HUES64 (cell line): ENCODE data around the gene TBC1D8.
"Not testable (repeated sequence)": the region's sequence is repeated elsewhere in the genome, so short reads cannot be mapped to it uniquely, and the experiment has no call there.

Experiments
- H3K27ac ChIP-seq: 2 replicates; pipeline ENCODE4 v1.7.0; 2013; ENCODE audit warnings: low read depth, low read length, inconsistent platforms
- H3K27me3 ChIP-seq: 2 replicates; pipeline ENCODE4 v1.6.1; 2013; ENCODE audit warnings: mild to moderate bottlenecking, low read length; ENCODE audit not compliant: insufficient read depth
- H3K36me3 ChIP-seq: 2 replicates; pipeline ENCODE4 v1.6.1; 2013; ENCODE audit warnings: mild to moderate bottlenecking, low read length; ENCODE audit not compliant: insufficient read depth
- H3K4me1 ChIP-seq: 2 replicates; pipeline ENCODE4 v1.6.1; 2013; ENCODE audit warnings: mild to moderate bottlenecking, low read length, moderate library complexity; ENCODE audit not compliant: insufficient read depth
- H3K4me3 ChIP-seq: 2 replicates; pipeline ENCODE4 v1.5.1; 2013; ENCODE audit warnings: mild to moderate bottlenecking, low read length, moderate library complexity
- H3K9ac ChIP-seq: 2 replicates; pipeline ENCODE4 v1.6.1; 2013; ENCODE audit warnings: mild to moderate bottlenecking, low read depth, low read length
- H3K9me3 ChIP-seq: 2 replicates; pipeline ENCODE4 v1.6.1; 2013; ENCODE audit warnings: low read depth, low read length; ENCODE audit not compliant: insufficient read depth
- WGBS: fragments of 150-250, 120-280 bp; methylation state at CpG from one replicate; pipeline ENCODE4 v1.1.7; 2013; ENCODE audit warnings: missing lambda C conversion rate; 5-methylcytosine and 5-hydroxymethylcytosine counted together

Gene TBC1D8

GRCh38 chr2:101185656-101186055 is 34.5 kb upstream of the TBC1D8 start:
- Histone ChIP-seq H3K9me3 (no peaks in the 10 kb centered on the region), H3K27ac (no peak overlapping the region), H3K36me3 (no peaks in the 10 kb centered on the region), H3K4me1 (peaks cover 9% of the 10 kb centered on the region), H3K4me3 (no peak overlapping the region), H3K9ac (0 out of 2 replicates have a peak overlapping the region, but pooled peaks have one; percentile 3), H3K27me3 (no peaks in the 10 kb centered on the region)
- 93% methylated on average over 3 of the region's 3 CpGs for WGBS

- 83% methylated on average over 4 of the region's 4 CpGs for WGBS
- H3K27ac ChIP-seq, result no peak overlapping the region
- no peaks in the 10 kb centered on the region for H3K36me3 ChIP-seq
- no peak overlapping the region for H3K4me3 ChIP-seq
- no peaks in the 10 kb centered on the region for H3K9me3 ChIP-seq
- peaks cover 9% of the 10 kb centered on the region for H3K4me1 ChIP-seq
- no peaks in the 10 kb centered on the region for H3K27me3 ChIP-seq
- H3K9ac ChIP-seq, result 0 out of 2 replicates have a peak overlapping the region, but pooled peaks have one; percentile 3
Measured at GRCh38 chr2:101185085-101185484, 33.9 kb upstream of the TBC1D8 start.

DNA sequence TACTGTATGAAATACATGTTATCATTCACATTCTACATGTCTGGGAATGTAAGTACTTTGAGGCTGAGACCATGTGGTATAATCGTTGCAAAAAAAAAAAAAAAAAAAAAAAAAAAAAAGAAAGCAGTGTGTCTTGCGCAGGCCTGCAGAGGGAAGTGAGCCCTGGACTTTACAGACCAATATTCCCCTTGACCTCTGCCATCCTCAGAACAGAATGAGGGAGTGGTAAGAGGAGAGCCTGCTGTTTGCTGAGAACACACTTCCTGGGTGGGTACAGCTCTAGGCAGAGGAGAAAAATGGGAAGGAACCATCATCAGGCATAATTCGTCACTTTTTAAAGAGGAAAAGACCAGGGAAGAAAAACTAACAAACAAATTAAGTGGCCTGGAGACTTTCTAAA is 28.8 kb upstream of the TBC1D8 start:
- peaks cover 3% of the 10 kb centered on the region; the same call in 1 of the 2 replicates for H3K4me1 ChIP-seq
- H3K4me3 ChIP-seq, result no peak overlapping the region
- no peaks in the 10 kb centered on the region for H3K27me3 ChIP-seq
- no CpG with 5 or more reads among the region's 3 CpGs for WGBS
- no peaks in the 10 kb centered on the region for H3K9me3 ChIP-seq
- H3K9ac ChIP-seq, result no peak overlapping the region
- H3K36me3 ChIP-seq, result no peaks in the 10 kb centered on the region
- H3K27ac ChIP-seq, result no peak overlapping the region

- WGBS, result 89% methylated on average over 4 of the region's 4 CpGs
- Histone ChIP-seq H3K4me1 (no peaks in the 10 kb centered on the region), H3K27ac (no peak overlapping the region), H3K9ac (no peak overlapping the region), H3K4me3 (no peak overlapping the region), H3K27me3 (no peaks in the 10 kb centered on the region), H3K36me3 (no peaks in the 10 kb centered on the region), H3K9me3 (no peaks in the 10 kb centered on the region)
Measured at GRCh38 chr2:101176803-101177202, 25.6 kb upstream of the TBC1D8 start.

DNA sequence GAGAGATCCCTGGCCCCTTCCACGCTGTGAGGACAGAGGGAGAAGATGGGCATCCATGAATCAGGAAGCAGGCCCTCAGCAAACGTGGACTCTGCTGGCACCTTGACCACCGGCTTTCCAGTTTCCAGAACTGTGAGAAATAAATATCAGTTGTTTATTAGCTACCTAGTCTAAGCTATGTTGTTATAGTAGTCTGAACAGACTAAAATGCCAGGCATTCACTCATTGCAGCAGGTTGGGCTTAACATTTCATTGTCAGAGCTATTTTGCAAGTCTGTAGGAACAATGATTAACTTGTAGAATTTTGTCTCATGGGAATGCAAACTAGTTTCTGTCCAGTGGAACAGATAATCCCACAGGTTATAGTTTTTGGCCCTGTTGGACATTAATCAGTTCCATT is 24.8 kb upstream of the TBC1D8 start:
- 95% methylated on average over 3 of the region's 3 CpGs for WGBS
- no peak overlapping the region for H3K27ac ChIP-seq
- H3K27me3 ChIP-seq, result no peaks in the 10 kb centered on the region

GRCh38 chr2:101173707-101174295 is 22.6 kb upstream of the TBC1D8 start:
- 0 out of 2 replicates have a peak, but pooled peaks cover 2% of the 10 kb centered on the region for H3K9me3 ChIP-seq
- 93% methylated on average over 2 of the region's 2 CpGs for WGBS
- no peak overlapping the region for H3K27ac ChIP-seq
- no peak overlapping the region for H3K9ac ChIP-seq
- no peaks in the 10 kb centered on the region for H3K36me3 ChIP-seq
- H3K4me1 ChIP-seq, result no peaks in the 10 kb centered on the region
- no peaks in the 10 kb centered on the region for H3K27me3 ChIP-seq
- no peak overlapping the region for H3K4me3 ChIP-seq

More for the DNA sequence above, 24.8 kb upstream of the TBC1D8 start:
- Histone ChIP-seq H3K4me1 (no peaks in the 10 kb centered on the region), H3K9me3 (no peaks in the 10 kb centered on the region), H3K36me3 (no peaks in the 10 kb centered on the region), H3K9ac (no peak overlapping the region), H3K4me3 (no peak overlapping the region)

GRCh38 chr2:101169822-101170221 is 18.6 kb upstream of the TBC1D8 start:
- WGBS, result 90% methylated on average over 2 of the region's 2 CpGs
- H3K9ac ChIP-seq, H3K4me1 ChIP-seq, H3K36me3 ChIP-seq, H3K27ac ChIP-seq, H3K27me3 ChIP-seq, H3K4me3 ChIP-seq: not testable (repeated sequence)
- peaks cover 13% of the 10 kb centered on the region for H3K9me3 ChIP-seq

DNA sequence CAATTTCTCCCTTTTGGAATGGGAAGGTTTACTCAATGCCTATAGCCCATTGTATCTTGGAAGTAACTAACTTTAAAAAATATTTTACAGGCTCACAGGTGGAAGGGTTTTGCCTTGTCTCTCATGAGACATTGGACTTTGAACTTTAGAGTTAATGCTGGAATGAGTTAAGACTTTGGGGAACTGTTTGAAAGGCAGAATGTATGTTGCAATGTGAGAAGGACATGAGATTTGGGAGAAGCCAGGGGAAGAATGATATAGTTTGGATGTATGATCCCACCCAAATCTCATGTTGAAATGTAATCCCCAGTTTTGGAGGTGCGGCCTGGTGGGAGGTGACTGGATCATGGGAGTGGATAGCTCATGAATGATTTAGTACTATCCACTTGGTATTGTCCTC is 17.5 kb upstream of the TBC1D8 start:
- H3K4me1 ChIP-seq, result no peaks in the 10 kb centered on the region
- H3K9me3 ChIP-seq, result peaks cover 16% of the 10 kb centered on the region
- WGBS, result 100% methylated on average over 1 of the region's 1 CpG

GRCh38 chr2:101167532-101167931 is 16.4 kb upstream of the TBC1D8 start:
- 86% methylated on average over 2 of the region's 2 CpGs for WGBS
- H3K27ac ChIP-seq, H3K27me3 ChIP-seq, H3K4me3 ChIP-seq, H3K9ac ChIP-seq, H3K4me1 ChIP-seq, H3K36me3 ChIP-seq: not testable (repeated sequence)
- peaks cover 16% of the 10 kb centered on the region for H3K9me3 ChIP-seq

More for the DNA sequence above, 17.5 kb upstream of the TBC1D8 start:
- Histone ChIP-seq H3K36me3 (no peaks in the 10 kb centered on the region), H3K27me3 (no peaks in the 10 kb centered on the region), H3K9ac (no peak overlapping the region), H3K27ac (no peak overlapping the region), H3K4me3 (no peak overlapping the region)

DNA sequence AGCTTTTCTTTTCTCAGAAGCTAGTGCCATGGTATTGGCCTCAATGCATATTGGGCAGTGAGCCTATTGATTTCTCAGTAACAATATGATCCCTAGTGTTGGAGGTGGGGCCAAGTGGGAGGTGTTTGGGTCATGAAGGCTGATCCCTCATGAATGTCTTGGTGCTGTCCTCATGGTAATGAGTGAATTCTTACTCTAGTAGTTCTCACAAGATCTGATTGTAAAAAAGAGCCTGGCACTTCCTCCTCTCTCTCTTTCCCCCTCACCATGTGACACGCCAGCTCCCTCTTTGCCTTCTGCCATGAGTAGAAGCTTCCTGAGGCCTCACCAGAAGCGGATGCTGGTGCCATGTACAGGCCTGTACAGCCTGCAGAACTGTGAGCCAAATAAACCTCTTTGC is 12.8 kb upstream of the TBC1D8 start:
- 92% methylated on average over 2 of the region's 2 CpGs for WGBS
- H3K4me1 ChIP-seq, result peaks cover 11% of the 10 kb centered on the region; the same call in 1 of the 2 replicates
- H3K9me3 ChIP-seq, result peaks cover 16% of the 10 kb centered on the region
- H3K27ac ChIP-seq, result no peak overlapping the region
- no peaks in the 10 kb centered on the region for H3K27me3 ChIP-seq
- H3K4me3 ChIP-seq, result no peak overlapping the region
- no peak overlapping the region for H3K9ac ChIP-seq
- no peaks in the 10 kb centered on the region for H3K36me3 ChIP-seq

GRCh38 chr2:101162561-101163330 is 11.6 kb upstream of the TBC1D8 start:
- no peaks in the 10 kb centered on the region for H3K27me3 ChIP-seq
- H3K9ac ChIP-seq, result no peak overlapping the region
- H3K9me3 ChIP-seq, result peaks cover 5% of the 10 kb centered on the region; the same call in 1 of the 2 replicates
- H3K4me3 ChIP-seq, result no peak overlapping the region
- H3K36me3 ChIP-seq, result no peaks in the 10 kb centered on the region
- H3K27ac ChIP-seq, result no peak overlapping the region; the same call in 1 of the 2 replicates
- H3K4me1 ChIP-seq, result peaks cover 11% of the 10 kb centered on the region; the same call in 1 of the 2 replicates
- 83% methylated on average over 7 of the region's 9 CpGs for WGBS
